HG02798 (cell line): ENCODE data around the gene ITGA8.
"Not testable (repeated sequence)": the region's sequence is repeated elsewhere in the genome, so short reads cannot be mapped to it uniquely, and the experiment has no call there.

Source experiments
- ATAC-seq: cut with Tn5 transposase; IDR thresholded peaks from one replicate; pipeline ENCODE4 v1.9.1; 2021; ENCODE audit warnings: mild to moderate bottlenecking; ENCODE audit not compliant: unreplicated experiment, poor library complexity

The ITGA8 gene

GRCh38 chr10:15719899-15720634, at the start of gene ITGA8:
TSS of gene ITGA8 (minus strand) at chr10:15719922. CDS start at chr10:15719771, 151 bp downstream.
- ATAC-seq: no peak

- ATAC-seq: no peak
Measured at GRCh38 chr10:15764892-15765454, 45.3 kb upstream of the ITGA8 start.

- ATAC-seq: no peak
Measured at GRCh38 chr10:15763006-15763405, 43.3 kb upstream of the ITGA8 start.

GRCh38 chr10:15762239-15762638, 42.5 kb upstream of the ITGA8 start:
- ATAC-seq: not testable (repeated sequence)

GRCh38 chr10:15761224-15761623, 41.5 kb upstream of the ITGA8 start:
- not testable (repeated sequence) for ATAC-seq

GRCh38 chr10:15760681-15761080, 41.0 kb upstream of the ITGA8 start:
- ATAC-seq: no peak

- no peak for ATAC-seq
Measured at GRCh38 chr10:15759265-15759664, 39.5 kb upstream of the ITGA8 start.

GRCh38 chr10:15758618-15759017, 38.9 kb upstream of the ITGA8 start:
- no peak for ATAC-seq

GRCh38 chr10:15754937-15755336, 35.2 kb upstream of the ITGA8 start:
- no peak for ATAC-seq

- ATAC-seq: no peak
Measured at GRCh38 chr10:15751046-15751445, 31.3 kb upstream of the ITGA8 start.

GRCh38 chr10:15748126-15748525, 28.4 kb upstream of the ITGA8 start:
- no peak for ATAC-seq

- no peak for ATAC-seq
Measured at GRCh38 chr10:15747632-15748031, 27.9 kb upstream of the ITGA8 start.

GRCh38 chr10:15745751-15746150, 26.0 kb upstream of the ITGA8 start:
- no peak for ATAC-seq

GRCh38 chr10:15744217-15744865, 24.6 kb upstream of the ITGA8 start:
- peak; percentile 79 for ATAC-seq

- ATAC-seq: no peak
Measured at GRCh38 chr10:15743443-15743842, 23.7 kb upstream of the ITGA8 start.

- ATAC-seq: no peak
Measured at GRCh38 chr10:15742836-15743235, 23.1 kb upstream of the ITGA8 start.

GRCh38 chr10:15742102-15742501, 22.4 kb upstream of the ITGA8 start:
- no peak for ATAC-seq

- ATAC-seq: no peak
Measured at GRCh38 chr10:15741581-15741980, 21.9 kb upstream of the ITGA8 start.

GRCh38 chr10:15740261-15740660, 20.5 kb upstream of the ITGA8 start:
- ATAC-seq: no peak

- ATAC-seq: no peak
Measured at GRCh38 chr10:15739254-15739970, 19.7 kb upstream of the ITGA8 start.
